NCI-H510A treated with DMSO at 0.1 percent for 48 hours (cell line): ENCODE results near the gene GRB2.
"Not testable (repeated sequence)": the region's sequence is repeated elsewhere in the genome, so short reads cannot be mapped to it uniquely, and the experiment has no call there.

Experiments
- DNase-seq: peaks from one replicate; lab custom pipeline; 2025; lab: John Stamatoyannopoulos, UW

The GRB2 gene

GRCh38 chr17:75350029-75350428, 55.4 kb downstream of the GRB2 start:
- DNase-seq = no peak

GRCh38 chr17:75349589-75349988, 55.9 kb downstream of the GRB2 start:
- DNase-seq = no peak

GRCh38 chr17:75348386-75349012, 57.0 kb downstream of the GRB2 start:
- DNase-seq = no peak

GRCh38 chr17:75346906-75347305, 58.6 kb downstream of the GRB2 start:
- DNase-seq = no peak

GRCh38 chr17:75346368-75346767, 59.1 kb downstream of the GRB2 start:
- not testable (repeated sequence) for DNase-seq

- DNase-seq = no peak
Measured at GRCh38 chr17:75345514-75346167, 59.8 kb downstream of the GRB2 start.

- DNase-seq = no peak
Measured at GRCh38 chr17:75344666-75345065, 60.8 kb downstream of the GRB2 start.

- DNase-seq = no peak
Measured at GRCh38 chr17:75342996-75343395, 62.5 kb downstream of the GRB2 start.

- DNase-seq = no peak
Measured at GRCh38 chr17:75341784-75342486, 63.5 kb downstream of the GRB2 start.

GRCh38 chr17:75340631-75341030, 64.8 kb downstream of the GRB2 start:
- no peak for DNase-seq

GRCh38 chr17:75339971-75340370, 65.5 kb downstream of the GRB2 start:
- DNase-seq = no peak

- DNase-seq = no peak
Measured at GRCh38 chr17:75338335-75338734, 67.1 kb downstream of the GRB2 start.

- no peak for DNase-seq
Measured at GRCh38 chr17:75335315-75335714, 70.2 kb downstream of the GRB2 start.

GRCh38 chr17:75334723-75335122, 70.8 kb downstream of the GRB2 start:
- no peak for DNase-seq

- DNase-seq = no peak
Measured at GRCh38 chr17:75331671-75332070, 73.8 kb downstream of the GRB2 start.

- DNase-seq = no peak
Measured at GRCh38 chr17:75327757-75328156, 77.7 kb downstream of the GRB2 start.

GRCh38 chr17:75326226-75326848, 79.1 kb downstream of the GRB2 start:
- no peak for DNase-seq

- DNase-seq = no peak
Measured at GRCh38 chr17:75325827-75326225, 79.7 kb downstream of the GRB2 start.

- no peak for DNase-seq
Measured at GRCh38 chr17:75325348-75325747, 80.1 kb downstream of the GRB2 start.

- no peak for DNase-seq
Measured at GRCh38 chr17:75321506-75321905, 84.0 kb downstream of the GRB2 start.

GRCh38 chr17:75319904-75320691, 85.4 kb downstream of the GRB2 start:
- DNase-seq = no peak

GRCh38 chr17:75318615-75319222, 86.8 kb downstream of the GRB2 start:
- DNase-seq = no peak
